ENCODE data around the gene NCAM1. TPM values are rescaled to one million over a fixed set of nuclear protein-coding genes. Genes with fewer than 3 reads are reported as not detected.

The NCAM1 gene
- total RNA-seq, 1 donor from 2014 or later: 33.6 TPM

DNA sequence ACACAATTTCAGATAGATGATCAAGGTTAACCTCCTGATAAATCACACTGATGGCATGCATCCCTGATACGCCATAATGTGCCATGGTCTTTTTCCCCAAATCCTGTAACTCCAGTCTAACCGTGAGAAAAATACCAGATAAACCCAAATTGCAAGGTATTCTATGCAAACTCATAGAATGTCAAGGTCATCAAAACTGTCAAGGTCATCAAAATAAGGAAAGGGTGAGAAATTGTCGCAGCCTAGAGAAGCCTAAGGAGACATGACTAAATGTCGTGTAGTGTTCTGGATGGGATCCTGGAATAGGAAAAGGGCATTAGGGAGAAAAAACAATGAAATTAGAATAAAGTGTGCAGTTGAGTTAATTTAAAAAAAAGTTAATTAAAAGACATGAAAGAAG is 357.9 kb downstream of the NCAM1 start:
- TF ChIP-seq POLR2AphosphoS5 (IDR thresholded peaks at IDR 0.05; ENCODE audit: insufficient read depth in 1 of 2, low read depth in 1 of 2) (no peak), CTCF (IDR thresholded peaks at IDR 0.05) (no peak), POLR2A (IDR thresholded peaks at IDR 0.05) (no peak)
- Histone ChIP-seq H3K4me1 (peaks cover 27% of the 10 kb centered on the region), H3K4me3 (no peak overlapping the region), H3K36me3 (peaks cover 0 to 3% of the 10 kb centered on the region in 2 donors), H3K27ac (no peak overlapping the region), H3K9me3 (no peaks in the 10 kb centered on the region), H3K27me3 (no peaks in the 10 kb centered on the region)
- intact Hi-C loops (cut with DNase I): no loop called here
- no peak for DNase-seq (ENCODE audit: extremely low spot score in 2 of 2)

GRCh38 chr11:113322158-113322557 is 360.9 kb downstream of the NCAM1 start:
- no peak for TF ChIP-seq POLR2A (IDR thresholded peaks at IDR 0.05)
- TF ChIP-seq CTCF (IDR thresholded peaks at IDR 0.05): no peak
- no peak for TF ChIP-seq POLR2AphosphoS5 (IDR thresholded peaks at IDR 0.05; ENCODE audit: insufficient read depth in 1 of 2, low read depth in 1 of 2)
- Histone ChIP-seq H3K36me3 (peaks cover 0 to 19% of the 10 kb centered on the region in 2 donors), H3K27me3 (no peaks in the 10 kb centered on the region), H3K4me1 (peaks cover 1% of the 10 kb centered on the region), H3K27ac (no peak overlapping the region), H3K4me3 (no peak overlapping the region), H3K9me3 (no peaks in the 10 kb centered on the region)
- no peak for DNase-seq (ENCODE audit: extremely low spot score in 2 of 2)
- intact Hi-C loops (cut with DNase I): no loop called here

GRCh38 chr11:113324250-113324649 is 363.0 kb downstream of the NCAM1 start:
- TF ChIP-seq POLR2AphosphoS5 (IDR thresholded peaks at IDR 0.05; ENCODE audit: insufficient read depth in 1 of 2, low read depth in 1 of 2) (no peak), POLR2A (IDR thresholded peaks at IDR 0.05) (no peak), CTCF (IDR thresholded peaks at IDR 0.05) (no peak)
- intact Hi-C loops (cut with DNase I): no loop called here
- peaks cover 0 to 19% of the 10 kb centered on the region in 2 donors for H3K36me3 ChIP-seq
- no peaks in the 10 kb centered on the region for H3K27me3 ChIP-seq
- DNase-seq (ENCODE audit: extremely low spot score in 2 of 2): no peak
- no peak overlapping the region for H3K27ac ChIP-seq
- no peaks in the 10 kb centered on the region for H3K9me3 ChIP-seq
- no peak overlapping the region for H3K4me3 ChIP-seq
- H3K4me1 ChIP-seq: no peaks in the 10 kb centered on the region

Small RNA genes within 50 kb of the gene (small RNA-seq; reads per million reads assigned to genes)
- not detected for gene RNU7-187P

Measured in vagina (tissue), 2 donors.